ENCODE results near the gene GBX1.

The GBX1 gene

DNA sequence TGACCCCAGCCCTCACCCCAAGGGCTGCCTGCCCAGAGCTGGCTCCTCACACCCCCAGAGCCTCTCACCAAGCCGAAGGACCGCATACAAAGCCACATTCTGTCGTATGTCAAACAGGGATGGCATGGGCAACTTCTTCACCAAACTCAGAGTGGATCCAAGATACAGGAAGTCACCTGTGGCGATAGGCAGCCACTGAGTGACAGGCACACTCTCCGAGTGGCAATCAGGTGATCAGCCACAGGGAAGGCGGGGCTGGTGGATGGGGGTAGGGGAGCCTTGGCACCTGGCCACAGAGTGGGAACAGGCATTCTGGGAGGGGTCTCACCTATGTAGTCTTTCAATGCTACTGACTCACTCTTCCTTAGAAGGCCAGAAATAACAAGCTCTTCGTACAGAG lies 26.7 kb upstream of the GBX1 start:
- DNase-seq (ENCODE audit: low read depth in 2 of 3, low spot score in 2 of 3) = no peak

DNA sequence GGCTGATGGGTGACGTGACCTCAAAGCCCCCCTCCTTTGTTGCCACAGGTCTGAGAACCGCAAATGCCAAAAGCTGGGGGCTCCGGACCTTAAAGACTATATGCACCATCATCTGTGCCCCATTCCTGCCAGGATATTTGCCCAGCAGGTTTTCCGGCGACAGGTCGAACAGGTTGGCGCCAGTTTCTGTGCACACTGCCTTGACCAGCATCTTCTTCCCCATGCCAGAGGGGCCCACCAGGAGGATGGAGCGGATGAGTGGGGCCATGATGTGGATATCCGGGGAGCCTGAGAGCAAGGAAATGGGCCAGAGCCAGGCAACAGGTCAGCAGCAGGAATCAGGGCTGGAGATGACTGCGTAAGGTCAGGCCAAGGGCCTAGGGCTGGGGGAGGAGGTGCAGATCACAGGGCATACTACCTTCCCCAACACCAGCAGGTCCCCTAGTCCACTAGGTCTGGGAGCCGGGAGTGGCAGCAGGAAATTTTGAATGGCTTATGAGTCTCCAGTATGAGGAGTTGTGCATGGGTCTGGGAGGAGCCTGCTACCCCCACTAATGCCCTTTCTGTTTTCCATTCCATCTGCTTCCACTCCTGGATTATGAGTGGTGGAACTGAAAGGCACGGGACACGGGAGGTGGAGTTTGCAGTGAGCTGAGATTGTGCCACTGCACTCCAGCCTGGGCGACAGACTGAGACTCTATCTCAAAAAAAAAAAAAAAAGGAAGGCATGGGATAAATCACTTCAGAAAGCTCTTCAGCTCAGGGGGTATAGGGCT lies 25.9 kb upstream of the GBX1 start:
- DNase-seq (ENCODE audit: low read depth in 2 of 3, low spot score in 2 of 3) = no peak

DNA sequence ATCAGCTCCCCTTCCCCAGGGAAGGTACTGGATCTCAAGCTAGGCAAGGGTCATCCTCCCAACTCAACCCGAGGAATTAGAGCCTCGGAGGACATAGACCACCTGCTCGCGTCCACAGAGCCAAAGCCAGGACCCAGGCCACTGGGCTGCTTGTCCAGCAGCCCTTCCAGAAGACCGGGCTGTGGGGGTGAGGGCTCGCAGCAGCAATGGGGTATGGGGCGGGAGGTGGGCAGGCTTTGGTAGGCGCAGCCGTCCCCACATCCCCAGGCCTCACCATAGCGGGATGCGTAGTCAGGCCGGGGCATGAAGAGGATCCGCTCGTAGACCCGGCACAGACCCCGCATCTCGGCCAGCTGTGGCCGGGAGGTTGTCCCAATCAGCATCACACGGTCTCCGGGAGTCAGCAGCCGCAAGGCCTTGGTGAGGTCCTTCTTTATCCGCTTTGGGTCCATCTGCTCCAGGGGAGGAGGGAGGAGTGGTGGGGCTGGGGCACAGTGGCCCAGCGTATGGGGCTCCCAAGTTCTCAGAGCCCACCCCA lies 24.6 kb upstream of the GBX1 start:
- no peak for DNase-seq (ENCODE audit: low read depth in 2 of 3, low spot score in 2 of 3)

DNA sequence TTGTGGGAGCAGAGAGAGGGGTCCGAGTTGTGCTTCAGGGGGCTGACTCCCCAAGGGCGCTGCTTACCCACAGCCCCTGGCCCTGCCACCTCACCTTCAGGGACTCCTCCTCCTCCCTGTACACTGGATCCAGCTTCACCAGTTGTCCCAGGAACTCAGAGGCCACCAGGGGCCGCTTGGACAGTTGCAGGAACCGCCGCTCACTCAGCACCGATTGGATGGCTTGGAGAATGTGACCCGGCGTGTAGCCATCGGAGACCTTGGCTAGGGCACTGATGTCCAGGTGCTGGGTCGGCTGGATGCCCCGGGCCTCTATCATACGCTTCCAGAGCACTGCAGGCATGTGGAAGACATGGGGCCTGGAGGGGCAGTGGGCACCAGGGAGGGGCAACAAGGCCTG lies 24.1 kb upstream of the GBX1 start:
- DNase-seq (ENCODE audit: low read depth in 2 of 3, low spot score in 2 of 3) = no peak

DNA sequence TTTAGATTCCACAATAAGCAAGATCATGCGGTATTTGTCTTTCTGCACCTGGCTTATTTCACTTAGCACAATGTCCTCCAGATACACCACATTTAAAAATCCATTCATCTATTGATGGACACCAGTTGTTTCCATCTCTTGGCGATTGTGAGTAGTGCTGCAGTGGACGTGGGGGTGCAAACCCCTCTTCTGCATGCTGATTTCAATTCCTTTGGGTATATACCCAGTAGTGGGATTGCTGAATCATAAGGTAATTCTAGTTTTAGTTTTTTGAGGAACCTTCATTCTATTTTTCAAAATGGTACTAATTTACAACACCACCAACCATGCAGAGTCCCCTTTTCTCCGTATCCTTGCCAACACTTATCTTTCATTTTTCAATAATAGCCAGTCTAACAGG lies 21.5 kb upstream of the GBX1 start:
- no peak for DNase-seq (ENCODE audit: low read depth in 2 of 3, low spot score in 2 of 3)

DNA sequence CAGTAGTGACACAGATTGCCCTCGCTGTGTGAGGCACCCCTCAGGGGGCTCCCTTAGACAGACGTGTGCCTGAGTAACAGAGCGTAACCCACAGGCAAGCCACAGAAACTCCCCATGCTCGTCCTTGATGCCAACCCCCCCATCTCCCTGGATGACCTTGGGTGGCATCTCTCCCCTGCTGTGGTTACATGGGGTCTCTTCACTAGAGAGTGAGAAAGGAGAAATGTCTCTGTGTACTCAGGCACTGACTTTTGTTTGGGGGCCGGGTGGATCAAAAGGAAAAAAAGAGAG lies 20.7 kb upstream of the GBX1 start:
- DNase-seq (ENCODE audit: low read depth in 2 of 3, low spot score in 2 of 3) = no peak

DNA sequence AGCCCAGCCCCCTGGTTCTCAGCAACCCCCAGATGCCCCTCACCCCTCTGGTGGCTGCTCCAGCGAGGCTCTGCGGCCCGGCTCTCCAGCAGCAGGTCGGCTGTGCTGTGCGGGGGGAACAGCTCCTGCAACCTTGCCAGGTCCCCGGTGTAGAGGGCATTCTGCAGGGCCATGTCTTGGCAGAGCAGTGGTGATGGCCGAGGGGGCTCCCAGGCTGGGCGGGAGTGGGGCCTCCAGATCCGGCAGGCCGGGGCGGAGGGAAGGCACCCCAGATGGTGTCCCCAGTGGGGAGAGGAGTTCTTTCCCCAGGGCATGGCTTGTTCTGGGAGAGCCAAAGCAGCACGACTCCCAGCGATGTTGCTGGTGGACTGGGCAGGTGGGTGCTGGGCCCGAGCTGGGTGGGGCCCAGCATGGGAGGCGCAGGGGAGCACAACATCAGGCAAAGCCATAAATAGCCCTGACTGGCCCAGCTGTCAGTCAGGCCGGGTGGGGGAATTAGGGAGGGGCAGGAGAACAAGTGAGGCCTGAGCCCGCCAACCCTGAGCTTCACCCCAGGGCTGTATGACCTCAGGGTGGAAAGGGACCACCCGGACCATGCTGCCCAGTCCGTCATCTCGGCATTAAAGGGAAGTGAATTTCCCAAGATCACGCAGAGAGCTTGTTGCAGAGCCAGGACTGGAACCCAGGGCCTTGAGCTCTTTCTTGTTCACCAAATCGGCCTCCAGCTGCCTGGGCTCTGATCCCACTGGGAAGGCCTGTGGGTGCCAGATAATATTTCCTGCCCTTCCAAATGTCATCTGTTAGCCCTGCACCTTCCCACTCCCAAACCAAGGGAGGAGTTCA lies 20.1 kb upstream of the GBX1 start:
- no peak for DNase-seq (ENCODE audit: low read depth in 2 of 3, low spot score in 2 of 3)

DNA sequence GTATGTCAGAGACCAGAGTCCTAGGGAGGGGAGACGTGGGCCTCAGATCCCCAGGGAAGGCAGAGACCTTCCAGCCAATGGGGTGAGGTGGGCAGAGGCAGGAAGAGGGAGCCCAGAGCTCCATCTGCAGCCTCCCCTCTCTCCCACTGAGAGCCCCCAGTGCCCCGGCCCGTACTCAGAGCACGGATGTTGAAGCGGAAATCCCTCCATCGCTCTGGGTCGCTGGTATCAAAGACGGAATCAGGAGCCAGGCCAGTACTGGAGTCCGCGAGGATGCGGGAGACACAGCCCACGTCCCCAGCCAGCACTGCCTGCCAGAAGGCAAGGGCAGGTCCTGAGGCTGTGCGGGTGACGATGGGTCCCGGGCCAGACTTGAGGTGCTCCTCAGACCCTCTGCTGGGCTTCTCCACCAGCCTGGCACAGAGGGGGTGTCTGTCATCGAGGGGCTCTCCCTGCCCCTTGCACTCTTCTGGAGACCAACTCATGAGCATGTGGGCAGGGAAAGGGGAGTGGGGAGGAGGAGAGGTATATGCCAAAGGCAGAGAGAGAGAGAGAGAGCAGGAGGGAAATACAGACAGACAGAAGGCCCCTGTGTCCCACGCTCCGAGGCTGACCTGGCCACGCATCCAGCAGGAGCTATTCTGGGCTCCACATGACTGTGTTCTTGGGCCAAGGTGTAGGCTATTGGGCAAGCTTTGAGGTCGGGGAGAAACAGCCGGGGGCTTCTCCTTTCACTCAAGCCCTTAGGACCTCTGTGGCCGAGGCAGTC lies 19.3 kb upstream of the GBX1 start, which contains the start of gene ASB10:
Gene ASB10, minus strand, starts transcription at position 611 of the 769 bp plus-strand sequence. Its CDS starts 120 bp downstream, at position 491.
- DNase-seq (ENCODE audit: low read depth in 2 of 3, low spot score in 2 of 3) = no peak

DNA sequence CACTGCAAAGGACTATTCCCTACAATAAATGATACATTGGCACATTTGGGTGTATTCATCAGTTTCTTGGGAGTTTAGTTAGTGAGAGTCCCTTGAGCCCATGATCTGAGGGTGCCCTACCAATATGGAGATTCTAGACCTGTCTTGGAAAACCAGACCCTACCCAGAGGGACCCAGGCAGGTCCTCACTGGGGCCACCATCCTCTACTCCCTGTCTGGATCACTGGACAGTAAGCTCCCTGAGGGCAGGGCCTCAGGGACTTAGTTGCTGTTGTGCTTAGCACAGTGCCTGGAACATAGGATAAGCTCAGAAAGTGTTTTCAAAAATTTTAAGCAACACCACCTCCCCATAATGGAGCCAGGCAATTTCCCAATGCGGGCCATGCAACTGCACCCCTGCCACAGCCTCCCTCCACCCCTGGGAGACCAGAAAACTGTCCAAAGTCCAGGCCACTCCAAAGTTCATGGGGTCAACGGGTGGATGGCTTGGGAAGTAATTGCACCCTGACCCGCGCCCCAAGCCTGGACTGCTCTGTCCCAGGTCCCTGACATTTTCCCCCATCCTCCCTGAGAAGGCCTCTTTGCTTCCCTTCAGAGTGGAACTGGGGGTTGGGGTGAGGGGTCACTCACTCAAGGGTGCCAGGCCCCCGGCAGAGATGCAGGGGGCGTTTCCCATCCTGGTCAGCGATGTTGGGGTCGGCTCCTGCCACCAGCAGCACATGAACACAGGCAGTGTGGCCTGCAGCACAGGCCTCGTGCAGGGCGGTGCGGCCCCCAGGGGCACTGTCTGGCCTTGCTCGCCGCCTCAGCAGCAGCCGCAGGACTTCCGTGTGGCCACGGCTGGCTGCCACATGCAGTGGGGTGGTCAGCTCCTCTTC lies 18.5 kb upstream of the GBX1 start:
- no peak for DNase-seq (ENCODE audit: low read depth in 2 of 3, low spot score in 2 of 3)

DNA sequence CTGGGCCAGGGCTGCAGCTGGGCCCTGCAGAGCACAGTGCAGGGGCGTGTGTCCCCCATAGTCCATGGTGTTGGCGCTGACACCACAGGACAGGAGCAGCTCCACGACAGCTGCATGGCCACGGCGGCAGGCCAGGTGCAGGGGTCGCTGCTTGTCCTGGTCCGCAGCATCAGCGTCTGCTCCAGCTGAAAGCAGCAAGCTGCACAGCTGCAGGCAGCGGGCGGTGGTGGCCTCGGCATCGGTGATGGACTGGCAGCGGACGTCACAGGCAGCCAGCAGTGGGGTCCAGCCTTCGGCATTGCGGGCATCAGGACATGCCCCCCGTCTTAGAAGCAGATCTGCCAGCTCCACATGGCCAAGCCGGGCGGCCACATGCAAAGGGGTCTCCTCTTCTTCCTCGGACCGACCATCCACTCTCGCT lies 13.5 kb upstream of the GBX1 start:
- no peak for DNase-seq (ENCODE audit: low read depth in 2 of 3, low spot score in 2 of 3)

DNA sequence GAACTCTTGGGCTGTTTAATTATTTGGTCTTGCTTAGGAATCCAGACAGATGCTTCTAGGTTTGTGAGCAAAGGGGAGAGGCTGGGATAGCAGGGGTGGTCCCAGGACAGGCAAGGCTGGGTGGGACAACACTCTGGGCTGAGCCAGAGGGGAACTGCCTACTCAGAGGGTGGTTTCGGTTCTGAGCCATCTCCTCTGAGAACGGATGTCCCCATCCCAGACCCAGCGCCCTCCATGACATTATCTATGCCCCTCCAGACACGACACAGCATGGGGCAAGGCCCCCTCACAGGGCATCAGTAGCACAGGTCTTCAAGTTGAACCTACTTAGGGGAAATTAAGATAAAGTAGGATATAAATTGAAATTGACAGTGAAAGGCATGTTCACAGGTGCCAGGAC lies 12.5 kb upstream of the GBX1 start:
- DNase-seq (ENCODE audit: low read depth in 2 of 3, low spot score in 2 of 3) = no peak

DNA sequence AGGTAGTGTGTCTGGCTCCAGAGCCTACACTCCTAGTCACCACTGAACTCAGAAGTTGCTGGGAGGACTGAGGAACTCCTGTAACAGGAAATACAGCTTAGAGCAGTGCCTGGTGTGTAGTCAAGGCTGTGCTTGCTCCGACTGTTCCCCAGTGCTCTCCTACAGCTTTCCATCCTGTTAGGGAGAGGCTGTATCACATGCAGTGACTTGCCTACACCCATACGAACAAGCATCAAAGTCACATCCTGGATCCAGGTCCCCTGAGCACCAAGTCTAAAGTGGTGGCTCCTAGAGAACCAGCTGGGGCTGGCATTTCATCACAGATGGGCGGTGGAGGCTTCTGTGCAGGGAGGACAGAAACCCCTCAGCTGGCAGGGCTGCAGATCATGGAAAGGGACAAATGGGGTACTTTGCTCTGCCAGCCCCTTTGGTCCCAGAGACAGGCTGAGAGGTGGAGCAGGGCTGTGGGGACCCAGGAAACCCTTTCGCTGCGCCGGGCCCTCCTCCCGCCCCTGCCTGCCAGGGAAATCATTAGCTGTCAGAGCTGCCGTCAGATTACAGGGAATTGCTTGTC lies 11.9 kb upstream of the GBX1 start:
- no peak for DNase-seq (ENCODE audit: low read depth in 2 of 3, low spot score in 2 of 3)

DNA sequence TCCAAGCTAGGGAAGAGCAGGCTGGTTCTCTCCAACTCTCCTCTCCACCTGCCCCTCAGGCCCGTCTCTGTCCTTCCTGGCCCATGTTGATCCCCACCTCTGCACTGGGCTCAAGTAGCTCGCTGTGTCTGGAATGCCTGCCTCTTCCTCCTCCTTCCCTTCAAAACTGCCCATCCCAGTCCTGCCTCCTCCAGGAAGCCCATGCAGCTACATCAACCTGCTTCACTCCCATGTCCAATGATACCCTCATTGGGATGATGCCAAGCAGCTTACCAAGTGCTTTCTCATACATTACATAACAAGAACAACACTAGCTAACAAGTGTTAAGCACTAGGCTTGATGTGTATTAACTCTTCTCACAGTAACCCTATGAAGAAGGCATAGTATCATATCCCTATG lies 11.3 kb upstream of the GBX1 start:
- DNase-seq (ENCODE audit: low read depth in 2 of 3, low spot score in 2 of 3) = no peak

DNA sequence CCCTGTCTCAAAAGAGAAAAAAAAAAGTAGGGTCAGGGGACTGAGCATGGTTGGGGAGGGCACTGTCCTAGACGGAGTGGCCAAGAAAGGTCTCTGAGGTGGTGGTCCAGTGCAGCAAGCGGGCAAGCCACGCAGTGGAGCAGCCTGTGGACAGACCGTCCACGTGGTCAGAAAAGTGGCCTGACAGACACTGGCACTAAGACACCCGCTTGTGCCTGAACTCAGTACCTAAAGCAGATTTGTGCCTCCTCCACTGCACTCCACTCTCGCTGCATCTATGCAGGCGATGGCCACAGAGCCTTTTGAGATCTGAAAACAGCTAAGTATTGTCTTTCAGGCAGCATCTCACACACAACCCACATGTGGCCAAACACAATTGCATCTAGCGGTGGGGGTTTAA lies 10.7 kb upstream of the GBX1 start:
- no peak for DNase-seq (ENCODE audit: low read depth in 2 of 3, low spot score in 2 of 3)

DNA sequence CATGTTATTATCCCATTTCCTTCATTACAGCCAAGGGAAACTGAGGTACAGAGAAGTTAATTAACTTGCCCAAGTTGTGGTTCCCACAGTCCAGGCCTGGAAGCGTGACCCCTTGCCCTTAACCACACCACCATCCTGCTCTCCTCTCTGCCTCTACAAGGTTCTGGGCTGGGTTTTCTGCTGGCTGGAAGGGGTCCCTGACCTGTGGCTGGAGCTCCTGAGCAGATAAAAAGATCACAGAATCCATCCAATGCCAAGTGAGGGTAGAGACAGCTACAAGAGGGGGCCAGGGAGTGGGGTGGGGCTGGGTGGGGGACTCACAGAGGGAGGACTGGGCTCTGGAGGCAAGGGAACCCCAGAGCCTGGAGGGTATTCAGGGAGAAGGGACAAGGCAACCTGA lies 9.8 kb upstream of the GBX1 start:
- no peak for DNase-seq (ENCODE audit: low read depth in 2 of 3, low spot score in 2 of 3)

DNA sequence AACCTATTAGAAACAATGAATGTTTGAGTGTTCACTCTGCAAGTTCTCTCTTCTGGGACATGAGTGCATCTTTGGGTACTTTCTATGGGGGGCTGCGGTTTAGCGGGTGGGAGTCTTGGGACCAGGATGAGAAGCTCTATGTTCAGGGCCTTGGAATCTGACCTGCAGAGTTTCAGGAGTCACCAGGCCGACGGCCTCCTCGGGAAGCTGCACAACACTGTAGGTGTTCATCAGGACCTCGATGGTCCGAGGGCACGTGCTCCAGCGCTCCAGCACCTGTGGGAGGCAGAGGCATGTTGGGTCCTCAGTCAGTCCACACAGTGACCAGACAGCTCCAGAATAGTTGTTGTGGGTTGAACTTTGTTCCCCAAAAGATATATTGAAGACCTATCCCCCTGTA lies 8.9 kb upstream of the GBX1 start:
- no peak for DNase-seq (ENCODE audit: low read depth in 2 of 3, low spot score in 2 of 3)

DNA sequence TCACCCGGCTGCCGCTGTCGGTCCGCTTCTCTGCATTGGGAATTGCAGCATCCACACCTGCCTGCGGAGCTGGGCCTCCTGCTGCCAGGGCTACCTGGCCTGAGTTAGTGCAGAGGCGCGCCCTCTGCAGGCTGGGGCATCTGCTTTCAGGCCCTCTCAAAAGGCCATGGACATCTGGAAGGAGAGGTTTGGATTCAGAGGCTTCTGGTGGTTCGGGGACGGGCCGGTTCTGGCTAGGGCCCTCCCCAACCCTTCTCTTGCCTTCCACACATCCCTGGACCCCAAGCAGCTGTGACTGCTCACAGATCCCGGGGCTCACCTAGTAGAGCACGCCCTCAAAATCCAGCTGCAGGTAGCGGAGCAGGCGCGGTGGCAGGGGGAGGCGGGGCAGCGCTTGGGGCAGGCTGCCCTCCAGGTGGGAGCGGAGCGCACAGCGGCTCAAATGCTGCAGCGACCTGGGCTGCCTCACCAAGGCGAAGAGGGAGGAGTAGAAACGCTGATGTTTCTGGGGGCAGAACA lies 8.4 kb upstream of the GBX1 start:
- DNase-seq (ENCODE audit: low read depth in 2 of 3, low spot score in 2 of 3) = no peak

DNA sequence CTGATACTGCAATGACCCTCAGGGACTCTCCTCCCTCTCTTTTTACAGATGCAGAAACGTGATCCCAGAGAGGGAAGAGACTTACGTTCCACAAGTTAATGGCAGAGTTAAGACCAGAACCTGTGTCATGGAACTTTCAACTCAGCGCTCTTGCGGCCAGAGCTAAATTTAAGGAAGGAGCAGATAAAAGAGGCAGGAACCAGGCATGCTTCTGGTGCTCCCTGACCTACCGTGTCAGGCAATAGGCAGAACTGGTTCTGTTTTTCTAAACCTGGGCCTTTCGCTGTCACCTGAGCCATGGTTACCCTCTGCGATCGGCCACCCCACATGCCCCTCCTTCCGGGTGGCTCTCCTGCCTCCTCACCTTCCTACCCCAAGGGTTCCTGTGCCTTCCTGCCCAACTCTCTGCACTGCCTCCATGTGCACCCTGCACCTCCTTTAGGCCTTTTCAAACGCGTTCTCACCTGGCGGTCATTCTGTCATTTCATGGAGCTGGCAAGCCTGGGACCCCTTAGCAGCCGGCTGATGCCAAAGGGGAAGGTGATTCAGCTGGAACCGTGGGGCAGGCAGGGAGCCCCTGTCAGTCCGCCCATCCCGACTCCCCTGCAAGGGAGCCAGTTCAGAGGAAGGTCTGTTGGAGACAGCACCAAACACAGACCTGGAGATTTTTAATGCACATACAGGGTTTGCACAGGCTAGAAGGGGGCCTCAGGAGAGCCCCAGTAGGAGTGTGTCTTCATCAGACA lies 7.7 kb upstream of the GBX1 start:
- DNase-seq (ENCODE audit: low read depth in 2 of 3, low spot score in 2 of 3) = no peak

DNA sequence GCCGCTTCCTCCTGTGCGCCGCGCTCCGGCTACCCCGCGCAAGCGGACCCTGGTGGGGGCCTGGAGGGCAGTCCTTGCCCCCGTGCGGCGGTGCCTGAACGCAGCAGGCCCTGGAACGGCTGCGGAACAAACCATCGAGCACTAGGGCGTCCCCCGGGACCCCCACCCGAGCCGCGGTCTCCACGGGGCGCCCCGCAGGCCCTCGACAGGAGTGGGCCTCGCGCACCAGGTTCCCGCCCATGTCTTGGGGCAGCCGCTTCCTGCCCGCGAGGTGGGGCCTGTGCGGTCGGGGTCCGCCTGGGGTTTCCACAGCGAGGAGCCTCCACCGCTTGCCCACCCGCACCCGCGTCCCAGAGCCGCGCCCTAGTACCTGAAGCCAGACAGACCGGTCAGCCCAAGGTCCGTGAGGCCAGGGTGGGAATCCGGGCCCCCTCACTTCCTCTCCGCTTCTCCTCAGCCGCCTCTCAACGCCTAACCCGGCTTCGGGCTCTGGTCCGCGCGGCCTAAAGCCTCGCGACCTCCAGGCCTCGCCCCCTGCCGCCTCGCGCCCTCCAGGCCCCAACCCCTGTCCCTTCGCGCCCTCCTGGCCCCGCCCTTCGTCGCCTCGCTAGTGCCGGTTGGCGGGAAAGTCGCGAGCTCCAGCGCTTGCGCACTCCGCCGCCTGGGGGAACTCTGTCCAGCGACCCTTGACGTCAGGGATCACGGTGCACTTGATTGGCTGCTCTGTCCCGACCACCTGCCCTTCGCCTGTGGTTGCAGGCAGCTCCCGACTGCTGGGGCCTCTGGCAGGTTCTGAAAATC lies 7.0 kb upstream of the GBX1 start:
- DNase-seq (ENCODE audit: low read depth in 2 of 3, low spot score in 2 of 3) = no peak
